ENCODE results near the gene C1RL.

DNA sequence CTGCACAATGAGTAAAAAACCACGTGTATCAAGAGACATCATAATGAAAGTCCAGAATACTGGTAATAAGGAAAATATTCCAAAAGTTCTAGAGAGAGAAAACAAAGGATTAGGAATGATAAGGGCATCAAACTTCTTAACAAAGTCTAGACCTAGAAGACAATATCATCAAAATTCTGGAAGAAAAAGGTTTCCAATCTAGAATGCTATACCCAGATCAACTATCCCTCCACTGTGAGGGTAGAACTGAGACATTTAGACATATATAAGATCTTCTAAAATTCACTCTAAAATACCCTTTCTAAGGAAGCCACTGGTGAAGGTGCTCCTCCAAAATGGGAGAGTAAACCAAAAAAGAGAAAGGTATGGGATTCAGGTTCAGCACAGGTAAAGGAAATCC lies 2.9 kb downstream of the C1RL start:
- TF ChIP-seq, protein P1, sequence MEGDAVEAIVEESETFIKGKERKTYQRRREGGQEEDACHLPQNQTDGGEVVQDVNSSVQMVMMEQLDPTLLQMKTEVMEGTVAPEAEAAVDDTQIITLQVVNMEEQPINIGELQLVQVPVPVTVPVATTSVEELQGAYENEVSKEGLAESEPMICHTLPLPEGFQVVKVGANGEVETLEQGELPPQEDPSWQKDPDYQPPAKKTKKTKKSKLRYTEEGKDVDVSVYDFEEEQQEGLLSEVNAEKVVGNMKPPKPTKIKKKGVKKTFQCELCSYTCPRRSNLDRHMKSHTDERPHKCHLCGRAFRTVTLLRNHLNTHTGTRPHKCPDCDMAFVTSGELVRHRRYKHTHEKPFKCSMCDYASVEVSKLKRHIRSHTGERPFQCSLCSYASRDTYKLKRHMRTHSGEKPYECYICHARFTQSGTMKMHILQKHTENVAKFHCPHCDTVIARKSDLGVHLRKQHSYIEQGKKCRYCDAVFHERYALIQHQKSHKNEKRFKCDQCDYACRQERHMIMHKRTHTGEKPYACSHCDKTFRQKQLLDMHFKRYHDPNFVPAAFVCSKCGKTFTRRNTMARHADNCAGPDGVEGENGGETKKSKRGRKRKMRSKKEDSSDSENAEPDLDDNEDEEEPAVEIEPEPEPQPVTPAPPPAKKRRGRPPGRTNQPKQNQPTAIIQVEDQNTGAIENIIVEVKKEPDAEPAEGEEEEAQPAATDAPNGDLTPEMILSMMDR (IDR thresholded peaks at IDR 0.05), result no peak
- TF ChIP-seq POLR2A (IDR thresholded peaks at IDR 0.05), result no peak

Measured in vagina (tissue), 2 donors.